ENCODE data around the gene PLAAT5. TPM values are rescaled to one million over a fixed set of nuclear protein-coding genes. Genes with fewer than 3 reads are reported as not detected.

Gene PLAAT5
- total and polyA plus RNA-seq, 8 donors = 0.49 to 4.6 (median 1.1) TPM

DNA sequence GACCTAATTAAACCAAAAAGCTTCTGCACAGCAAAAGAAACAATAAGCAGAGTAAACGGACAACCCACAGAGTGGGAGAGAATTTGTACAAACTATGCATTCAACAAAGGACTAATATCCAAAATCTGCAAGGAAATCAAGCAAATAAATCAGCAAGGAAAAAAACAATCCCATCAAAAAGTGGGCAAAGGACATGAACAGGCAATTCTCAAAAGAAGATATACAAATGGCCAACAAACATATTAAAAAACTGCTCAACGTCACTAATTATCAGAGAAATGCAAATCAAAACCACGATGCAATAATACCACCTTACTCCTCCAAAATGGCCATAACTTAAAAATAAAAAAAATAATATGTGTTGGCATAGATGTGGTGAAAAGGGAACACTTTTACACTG is 5.2 kb downstream of the PLAAT5 start:
- no peak for ATAC-seq
- intact Hi-C loops (cut with DNase I) = no loop called here

DNA sequence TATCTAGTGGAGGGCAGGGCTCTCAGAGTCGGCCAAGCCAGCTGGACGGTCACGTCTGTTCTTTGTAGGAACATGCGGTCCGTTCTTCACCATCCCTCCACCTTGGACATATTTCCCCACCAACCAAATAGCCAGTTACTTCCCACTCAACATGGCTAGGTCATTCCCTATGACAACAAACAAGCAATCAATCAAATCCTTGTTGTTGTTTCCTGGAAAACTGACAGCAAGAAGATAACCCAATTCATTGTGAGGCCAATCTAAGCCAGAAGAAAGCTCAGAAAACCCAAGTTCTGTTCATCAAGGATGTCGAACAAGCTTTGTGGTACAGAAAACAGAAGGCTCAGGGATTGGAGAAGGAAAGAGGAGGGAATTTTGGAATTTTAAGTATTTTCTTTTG is 10.9 kb downstream of the PLAAT5 start:
- Histone ChIP-seq H3K27me3 (no peaks in the 10 kb centered on the region), H3K36me3 (no peaks in the 10 kb centered on the region), H3K27ac (no peak overlapping the region), H3K4me3 (no peak overlapping the region), H3K4me1 (peaks cover 0 to 3% of the 10 kb centered on the region in 2 donors), H3K9me3 (peaks cover 0 to 20% of the 10 kb centered on the region in 2 donors)
- DNase-seq (no peak), ATAC-seq (no peak)
- TF ChIP-seq, protein P1, sequence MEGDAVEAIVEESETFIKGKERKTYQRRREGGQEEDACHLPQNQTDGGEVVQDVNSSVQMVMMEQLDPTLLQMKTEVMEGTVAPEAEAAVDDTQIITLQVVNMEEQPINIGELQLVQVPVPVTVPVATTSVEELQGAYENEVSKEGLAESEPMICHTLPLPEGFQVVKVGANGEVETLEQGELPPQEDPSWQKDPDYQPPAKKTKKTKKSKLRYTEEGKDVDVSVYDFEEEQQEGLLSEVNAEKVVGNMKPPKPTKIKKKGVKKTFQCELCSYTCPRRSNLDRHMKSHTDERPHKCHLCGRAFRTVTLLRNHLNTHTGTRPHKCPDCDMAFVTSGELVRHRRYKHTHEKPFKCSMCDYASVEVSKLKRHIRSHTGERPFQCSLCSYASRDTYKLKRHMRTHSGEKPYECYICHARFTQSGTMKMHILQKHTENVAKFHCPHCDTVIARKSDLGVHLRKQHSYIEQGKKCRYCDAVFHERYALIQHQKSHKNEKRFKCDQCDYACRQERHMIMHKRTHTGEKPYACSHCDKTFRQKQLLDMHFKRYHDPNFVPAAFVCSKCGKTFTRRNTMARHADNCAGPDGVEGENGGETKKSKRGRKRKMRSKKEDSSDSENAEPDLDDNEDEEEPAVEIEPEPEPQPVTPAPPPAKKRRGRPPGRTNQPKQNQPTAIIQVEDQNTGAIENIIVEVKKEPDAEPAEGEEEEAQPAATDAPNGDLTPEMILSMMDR (IDR thresholded peaks at IDR 0.05) = no peak
- intact Hi-C loops (cut with DNase I) = no loop called here

More for the DNA sequence above, 5.2 kb downstream of the PLAAT5 start:
- Histone ChIP-seq H3K27me3 (peaks cover 0 to 8% of the 10 kb centered on the region in 2 donors), H3K4me3 (no peak overlapping the region), H3K9me3 (peaks cover 3 to 16% of the 10 kb centered on the region in 2 donors), H3K4me1 (peaks cover 0 to 19% of the 10 kb centered on the region in 2 donors), H3K27ac (no peak overlapping the region), H3K36me3 (no peaks in the 10 kb centered on the region)
- TF ChIP-seq, protein P1 (IDR thresholded peaks at IDR 0.05) = no peak
- no peak for DNase-seq

DNA sequence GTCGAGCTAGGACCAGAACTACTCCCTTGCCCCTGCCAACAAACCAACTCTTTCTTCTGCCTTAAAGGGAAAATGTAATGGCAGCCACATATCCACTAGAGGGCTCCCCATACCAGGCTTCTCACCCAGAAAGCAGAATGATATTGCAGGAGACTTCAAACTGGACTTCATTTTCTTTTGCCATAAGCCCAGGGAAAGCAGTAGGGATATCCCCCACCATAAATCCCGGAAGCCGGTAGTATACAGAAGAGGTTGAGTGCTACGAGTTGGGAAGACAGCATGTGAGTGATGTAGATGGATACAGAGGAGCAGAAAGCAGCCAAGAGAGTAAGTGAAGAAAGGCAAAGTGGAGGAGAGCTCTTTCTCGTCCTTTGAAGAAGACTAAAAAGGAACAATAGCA is 12.1 kb downstream of the PLAAT5 start:
- Histone ChIP-seq H3K27me3 (no peaks in the 10 kb centered on the region), H3K36me3 (no peaks in the 10 kb centered on the region), H3K4me1 (peaks cover 0 to 3% of the 10 kb centered on the region in 2 donors), H3K9me3 (peaks cover 0 to 13% of the 10 kb centered on the region in 2 donors), H3K4me3 (no peak overlapping the region), H3K27ac (no peak overlapping the region)
- DNase-seq = peak in 2 of 4 donors; percentile 63 to 76
- TF ChIP-seq, protein P1 (IDR thresholded peaks at IDR 0.05) = peak; percentile 79 to 83
- intact Hi-C loops (cut with DNase I) = loop anchor here in 1 of 2 donors (5.0 kb wide), 1 partner anchor 158 kb away; no protein-coding TSS in a partner anchor
- ATAC-seq = peak; percentile 99

DNA sequence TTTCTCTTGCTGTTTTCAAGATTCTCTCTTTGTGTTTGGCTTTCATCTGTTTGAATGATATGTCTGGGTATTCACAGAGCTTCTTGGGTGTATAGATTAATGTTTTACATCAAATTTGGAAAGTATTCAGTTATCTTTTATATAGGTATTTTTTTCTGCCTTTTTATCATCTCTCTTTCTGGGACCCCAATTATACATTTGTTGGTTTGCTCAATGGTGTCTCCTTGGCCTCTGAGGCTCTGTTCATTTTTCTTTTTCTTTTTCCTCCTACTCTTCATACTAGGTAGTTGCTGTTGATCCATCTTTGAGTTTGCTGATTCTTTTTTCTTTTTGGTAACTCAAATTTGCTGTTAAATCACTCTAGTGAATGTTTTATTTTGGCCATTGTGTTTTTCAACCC is 14.3 kb downstream of the PLAAT5 start:
- intact Hi-C loops (cut with DNase I) = loop anchor here in 1 of 2 donors (5.0 kb wide), 1 partner anchor 161 kb away; no protein-coding TSS in a partner anchor

DNA sequence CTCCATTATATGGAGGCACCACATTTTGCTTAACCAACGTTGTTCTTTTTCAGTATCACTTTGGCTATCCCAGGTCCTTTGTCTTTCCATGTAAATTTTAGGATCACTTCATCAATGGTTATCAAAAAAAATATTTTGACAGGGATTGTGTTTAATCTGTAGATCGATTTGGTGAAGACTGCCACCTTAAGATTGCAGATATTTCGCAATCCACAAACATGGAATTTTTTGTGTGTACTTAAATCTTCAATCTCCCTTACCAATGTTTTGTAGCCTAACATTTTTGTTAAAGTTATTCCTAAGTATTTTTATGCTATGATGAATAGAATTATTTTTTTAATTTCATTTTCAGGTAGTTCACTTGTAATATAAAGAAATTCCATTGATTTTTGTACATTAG is 18.6 kb downstream of the PLAAT5 start:
- no peak for ATAC-seq
- Histone ChIP-seq H3K9me3 (peaks cover 0 to 19% of the 10 kb centered on the region in 2 donors), H3K27me3 (no peaks in the 10 kb centered on the region), H3K4me3 (no peak overlapping the region), H3K27ac (no peak overlapping the region), H3K4me1 (no peaks in the 10 kb centered on the region), H3K36me3 (no peaks in the 10 kb centered on the region)
- TF ChIP-seq, protein P1 (IDR thresholded peaks at IDR 0.05) = no peak
- intact Hi-C loops (cut with DNase I) = no loop called here
- DNase-seq = no peak

More for the DNA sequence above, 14.3 kb downstream of the PLAAT5 start:
- TF ChIP-seq, protein P1 (IDR thresholded peaks at IDR 0.05) = no peak
- ATAC-seq = no peak
- H3K4me3 ChIP-seq = no peak overlapping the region
- peaks cover 0 to 3% of the 10 kb centered on the region in 2 donors for H3K4me1 ChIP-seq
- no peak for DNase-seq
- no peaks in the 10 kb centered on the region for H3K27me3 ChIP-seq
- no peaks in the 10 kb centered on the region for H3K36me3 ChIP-seq
- no peak overlapping the region for H3K27ac ChIP-seq
- peaks cover 0 to 15% of the 10 kb centered on the region in 2 donors for H3K9me3 ChIP-seq
